A172 (cell line): ENCODE data around the gene COL19A1. TPM values are rescaled to one million over a fixed set of nuclear protein-coding genes. Genes with fewer than 3 reads are reported as not detected.
A peak's percentile ranks its signal among the peaks of the same experiment; 100 is the strongest.

Source experiments
- DNase-seq: peaks from one replicate; pipeline ENCODE4 v3.0.0-alpha.2; 2015; ENCODE audit warnings: low spot score
- total RNA-seq: library from RNA; depleted of rRNA; stranded (reverse); fragments of >200 nt; shearing (Covaris generic); gene quantifications from 2 replicates; pipeline ENCODE4 v1.2.3, GENCODE V29; 2014

Gene COL19A1
- total RNA-seq, 1 experiment from 2014 or later = not detected

DNA sequence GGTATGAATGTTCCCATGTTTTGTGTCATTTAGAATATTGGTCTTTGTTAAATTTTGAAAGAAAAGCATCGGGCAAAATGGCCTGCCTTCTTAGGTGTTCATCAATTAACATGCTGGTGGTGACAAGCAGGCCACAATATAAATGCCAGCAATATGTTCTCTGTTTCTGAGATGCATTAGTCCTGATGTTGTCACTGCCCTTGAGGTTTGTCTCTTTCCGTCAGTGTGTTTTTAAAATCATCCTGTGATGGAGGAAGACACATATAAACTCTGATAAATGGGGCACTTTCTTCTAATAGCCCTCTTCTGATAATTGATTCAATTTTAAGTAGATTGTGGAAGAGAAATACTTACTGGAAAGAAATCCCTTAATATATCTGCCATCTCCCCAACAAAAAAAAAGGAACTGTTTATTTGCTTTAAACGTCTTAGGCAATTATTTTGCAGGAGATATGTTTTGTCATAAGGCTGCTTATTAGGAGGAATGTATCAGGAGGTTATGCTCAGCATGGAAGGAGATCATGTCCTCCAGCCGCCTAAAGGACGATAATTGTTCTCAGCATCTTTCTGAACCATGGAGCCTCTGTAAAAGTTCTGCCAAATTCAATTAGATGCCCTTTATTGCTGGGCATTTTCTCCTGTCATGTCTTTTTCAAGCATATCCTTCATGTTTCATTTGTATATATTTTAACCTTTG is 302.5 kb downstream of the COL19A1 start:
- DNase-seq = no peak

DNA sequence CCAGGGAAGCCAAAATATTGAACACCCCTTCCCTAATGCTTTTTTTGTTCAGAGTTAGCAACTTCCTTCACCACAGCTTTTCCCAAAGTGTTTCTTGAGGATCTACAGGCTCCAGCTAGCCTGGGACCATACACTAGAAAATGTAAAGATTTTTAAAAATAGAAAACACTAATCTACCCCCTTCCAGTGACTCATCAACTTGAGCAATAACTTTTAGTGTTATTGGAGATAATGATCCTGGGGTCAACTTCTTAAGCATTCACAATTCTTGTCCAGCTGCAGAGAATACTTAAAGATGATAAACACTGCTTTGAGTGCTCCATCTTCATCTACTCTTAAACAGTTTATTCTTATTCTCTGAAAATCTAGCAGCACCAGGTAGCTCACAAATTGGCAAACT is 304.9 kb downstream of the COL19A1 start:
- DNase-seq = no peak

DNA sequence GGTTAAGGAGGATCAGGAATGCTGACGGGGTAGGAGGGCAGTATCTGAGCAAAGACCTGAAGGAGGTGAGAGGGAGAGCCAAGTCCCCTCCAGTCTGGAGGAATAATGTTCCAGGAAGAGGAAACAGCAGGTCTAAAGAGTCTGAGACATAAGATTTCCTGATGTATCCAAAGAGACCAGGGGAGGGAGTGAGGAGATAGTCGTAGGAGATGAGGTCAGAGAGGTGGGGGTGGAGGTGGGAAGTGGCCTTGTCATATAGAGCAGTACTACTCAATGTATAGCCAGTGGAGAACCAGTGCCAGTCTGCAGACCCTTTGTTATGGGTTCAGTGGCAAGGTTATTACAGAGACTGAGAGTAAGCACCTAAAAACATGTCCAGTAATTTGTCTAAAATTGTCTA is 305.9 kb downstream of the COL19A1 start:
- no peak for DNase-seq

GRCh38 chr6:70175770-70176169 is 309.4 kb downstream of the COL19A1 start:
- no peak for DNase-seq

DNA sequence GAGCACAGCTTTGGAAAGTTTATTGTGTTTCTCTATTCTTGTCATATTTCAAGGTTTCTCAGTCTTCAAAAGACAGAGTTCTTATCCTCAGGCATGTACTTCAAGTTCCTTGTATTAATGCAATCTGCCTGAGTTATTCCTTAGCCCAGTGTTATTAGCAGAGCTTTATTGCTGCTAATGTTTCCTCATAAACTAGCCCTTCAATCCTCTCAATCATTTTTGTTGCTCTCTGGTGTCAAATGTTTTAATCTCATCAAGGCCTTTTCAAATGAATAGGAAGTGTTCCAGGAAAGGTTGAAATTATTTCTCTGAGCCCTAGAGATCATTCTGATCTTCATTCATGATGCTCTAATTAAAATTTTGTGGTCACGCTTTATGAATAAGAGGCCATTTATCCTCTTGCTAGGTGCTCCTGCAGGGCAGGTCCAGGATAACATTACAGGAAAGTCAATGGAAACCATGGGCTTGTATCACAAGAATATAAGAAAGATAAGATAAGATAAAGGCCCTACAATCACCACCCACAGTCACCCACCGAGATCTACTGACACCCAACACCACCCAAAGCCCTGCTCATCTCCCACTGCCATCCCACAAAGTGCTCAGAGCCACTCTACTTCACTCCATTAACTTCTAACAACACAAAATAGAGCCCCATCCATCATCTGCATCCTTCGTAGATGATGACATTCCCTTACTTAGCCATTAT is 310.6 kb downstream of the COL19A1 start:
- DNase-seq = no peak

DNA sequence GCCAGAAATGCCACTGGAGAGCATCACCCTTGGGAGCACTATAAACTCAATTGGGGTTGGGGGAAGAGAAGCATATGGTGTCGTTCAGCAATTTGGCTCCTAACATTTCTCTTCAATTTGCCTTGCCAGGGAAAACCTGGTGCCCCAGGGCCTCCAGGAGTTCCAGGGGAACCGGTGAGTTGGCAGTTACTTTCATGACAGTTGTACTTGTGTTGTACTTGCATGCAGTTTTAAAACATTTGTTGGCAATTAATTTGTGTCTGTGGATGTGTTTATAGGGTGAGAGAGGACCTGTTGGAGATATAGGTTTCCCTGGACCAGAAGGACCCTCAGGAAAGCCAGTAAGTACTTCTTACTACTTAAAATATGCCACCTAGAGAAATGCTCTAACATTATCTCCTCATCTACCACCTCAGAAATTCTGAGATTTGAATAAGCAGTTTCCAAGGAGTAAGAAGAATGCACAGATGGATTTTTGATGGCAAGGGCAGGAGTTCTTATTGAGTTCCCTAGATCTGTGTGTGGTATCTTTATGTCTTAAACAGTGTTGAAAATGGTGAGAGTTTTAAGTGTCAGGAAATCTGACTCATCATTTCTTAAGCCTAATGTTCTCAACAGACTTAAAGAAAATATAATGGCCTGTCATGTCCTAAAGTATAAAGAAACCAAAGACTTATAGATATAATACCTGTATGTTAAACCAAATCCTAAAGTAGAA is 314.0 kb downstream of the COL19A1 start:
- no peak for DNase-seq

DNA sequence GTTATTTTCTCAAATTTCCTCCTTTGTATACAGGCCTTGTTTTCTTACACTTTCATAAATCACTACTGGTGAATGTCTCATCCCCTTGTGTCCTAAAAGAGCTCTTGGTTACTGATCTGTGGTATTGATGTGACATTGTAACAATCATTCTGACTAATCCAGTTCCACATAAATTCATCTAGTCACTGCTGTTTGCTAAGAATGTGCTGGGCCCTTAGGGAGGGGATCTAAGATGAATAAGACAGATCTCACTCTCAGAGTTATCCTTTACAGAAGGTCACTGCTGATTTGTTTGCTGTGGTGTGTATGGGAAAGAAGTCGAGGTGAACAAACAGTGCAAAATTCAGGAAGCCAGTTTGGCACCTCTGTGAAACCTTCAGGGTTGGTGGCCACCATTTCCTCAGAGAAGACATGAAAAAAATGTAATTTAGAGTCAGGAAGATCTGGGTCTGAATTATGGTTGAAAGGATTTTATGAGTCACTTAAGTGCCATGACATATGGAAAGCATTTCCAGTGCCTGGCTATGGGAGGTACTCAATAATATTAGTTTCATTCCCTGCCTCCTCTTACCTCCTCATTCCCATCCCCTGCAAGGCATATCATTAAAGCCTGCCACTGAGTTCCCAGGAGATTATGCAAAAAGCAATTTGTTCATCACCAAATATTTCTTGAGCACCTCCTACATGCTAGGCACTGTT is 314.7 kb downstream of the COL19A1 start:
- no peak for DNase-seq

GRCh38 chr6:70183538-70183937 is 317.2 kb downstream of the COL19A1 start:
- no peak for DNase-seq

GRCh38 chr6:70184723-70185122 is 318.4 kb downstream of the COL19A1 start:
- no peak for DNase-seq

- DNase-seq = no peak
Observed at GRCh38 chr6:70186461-70186860, 320.1 kb downstream of the COL19A1 start.

DNA sequence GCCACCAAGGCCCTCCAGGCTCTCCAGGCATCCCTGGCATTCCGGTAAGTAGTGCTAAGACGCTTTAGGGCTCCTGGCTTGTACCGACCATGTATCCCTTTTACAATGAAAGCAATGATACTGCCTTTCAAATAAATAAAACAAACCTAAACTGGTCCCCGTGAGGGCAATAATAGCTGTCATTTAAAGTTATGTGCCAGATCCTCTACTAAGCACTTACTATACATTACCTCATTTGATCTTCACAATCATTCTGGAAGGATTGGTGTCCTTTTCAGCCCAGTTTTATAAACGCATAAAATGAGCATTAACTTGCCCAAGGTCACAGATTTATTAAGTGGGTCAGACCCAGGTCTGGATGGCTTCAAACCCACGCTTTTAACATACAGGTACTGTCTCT is 321.8 kb downstream of the COL19A1 start:
- no peak for DNase-seq

GRCh38 chr6:70194421-70194820 is 328.1 kb downstream of the COL19A1 start:
- no peak for DNase-seq

DNA sequence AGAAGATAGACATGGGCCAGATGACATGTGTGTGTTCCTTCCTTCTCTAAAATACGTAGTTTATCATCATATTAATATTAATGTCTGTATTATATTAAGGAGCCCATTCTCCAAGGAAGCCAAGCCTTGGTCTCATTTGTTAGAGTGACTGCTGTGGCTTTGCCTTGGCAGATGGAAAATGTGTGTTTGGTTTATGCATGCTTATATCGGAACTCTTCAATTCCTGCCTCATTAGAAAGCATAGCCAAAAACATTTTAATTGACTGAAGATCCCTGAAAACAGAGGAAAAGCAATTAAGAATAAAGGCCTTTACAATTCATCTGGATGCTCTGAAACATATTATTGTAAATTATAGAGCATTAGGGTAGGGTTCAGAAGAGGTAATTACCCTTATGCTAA is 330.2 kb downstream of the COL19A1 start:
- no peak for DNase-seq

DNA sequence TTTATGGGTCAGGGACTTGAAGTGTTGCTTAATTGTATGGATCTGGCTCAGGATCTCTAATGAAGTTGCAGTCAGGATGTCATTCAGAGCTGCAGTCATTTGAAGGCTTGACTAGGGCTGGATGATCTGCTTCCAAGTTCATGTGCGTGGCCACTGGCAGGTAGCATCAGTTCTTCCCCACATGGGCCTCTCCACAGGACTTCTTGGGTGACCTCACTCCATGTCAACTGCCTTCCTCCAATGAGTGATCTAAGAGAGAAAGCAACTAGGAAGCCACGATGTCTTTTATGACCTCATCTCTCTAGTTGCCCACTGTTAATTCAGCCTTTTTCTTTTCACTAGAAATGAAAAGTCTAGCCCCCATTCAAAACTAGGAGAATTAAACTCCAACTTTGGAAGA is 332.4 kb downstream of the COL19A1 start:
- no peak for DNase-seq

DNA sequence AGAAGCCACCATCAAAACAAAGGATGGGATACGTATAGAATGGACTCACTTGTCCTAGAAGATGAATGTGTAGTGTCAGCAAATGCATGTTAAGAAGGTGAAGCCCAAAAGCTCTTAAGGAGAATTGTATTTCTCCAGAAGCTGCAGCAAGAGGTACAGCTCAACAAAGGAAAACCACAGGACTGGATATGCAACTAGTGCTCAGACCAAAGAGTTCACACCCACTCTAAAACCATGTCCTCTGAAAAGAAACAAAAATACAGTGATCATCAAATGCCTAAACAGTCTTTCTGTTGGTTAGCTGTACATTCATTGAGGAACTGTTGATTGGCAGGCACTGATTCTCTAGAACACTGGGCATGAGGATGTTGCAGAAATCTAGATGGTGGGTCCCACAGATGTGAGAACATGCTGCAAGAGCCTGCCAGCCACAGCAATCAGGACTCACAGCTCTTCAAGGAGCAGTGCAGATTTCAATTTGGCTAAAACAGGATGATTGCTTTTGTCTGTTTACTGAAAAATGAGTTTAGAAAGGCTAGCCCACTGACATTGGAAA is 342.0 kb downstream of the COL19A1 start:
- no peak for DNase-seq

DNA sequence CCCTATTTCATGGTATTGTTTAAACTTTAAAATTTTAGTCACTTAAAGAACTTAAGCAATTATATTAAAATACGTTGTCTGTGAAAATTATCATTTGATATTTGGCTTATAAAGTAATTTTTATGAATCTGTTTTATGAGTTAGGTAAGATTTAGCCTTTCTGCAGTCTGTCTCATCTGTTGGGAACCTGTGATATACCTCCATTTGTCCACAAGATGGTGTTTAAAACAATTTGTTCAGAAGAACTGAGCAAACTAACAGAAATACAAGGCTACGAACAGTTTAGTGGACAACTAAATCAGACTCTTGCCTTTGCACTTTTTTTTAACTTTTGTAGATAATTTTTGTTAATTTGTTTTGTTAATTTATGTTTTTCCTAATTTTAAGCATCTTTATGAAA is 344.1 kb downstream of the COL19A1 start:
- DNase-seq = peak; percentile 1

DNA sequence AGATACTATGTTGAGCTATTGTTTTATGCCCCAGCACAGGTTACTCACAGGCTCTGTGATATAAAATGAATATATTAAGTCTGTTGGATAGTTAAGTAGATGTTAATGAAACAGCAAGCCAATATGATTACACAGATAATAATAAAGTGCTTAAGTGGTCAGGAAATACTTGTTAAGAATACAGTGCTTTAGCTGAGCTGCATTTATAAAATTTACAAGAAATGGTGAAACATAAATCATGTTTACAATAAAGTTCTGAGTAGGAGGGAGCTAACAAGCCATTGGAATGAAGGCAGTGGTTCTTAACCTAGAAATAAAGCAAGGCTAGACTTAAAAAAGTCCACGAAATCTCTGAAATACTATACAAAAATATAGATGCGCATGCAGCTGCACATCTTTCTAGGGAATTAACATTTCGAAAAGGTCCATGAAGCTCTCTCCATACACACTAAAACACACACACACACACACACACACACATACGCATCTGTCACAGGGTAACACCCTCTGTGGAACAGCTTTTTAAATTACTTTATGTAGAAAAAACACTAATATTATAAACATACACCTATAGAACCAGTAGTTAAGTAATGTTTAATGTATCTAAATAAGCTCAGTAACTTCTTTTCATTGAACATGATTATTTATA is 349.2 kb downstream of the COL19A1 start:
- DNase-seq = no peak

- no peak for DNase-seq
Observed at GRCh38 chr6:70216767-70217166, 350.4 kb downstream of the COL19A1 start.

GRCh38 chr6:70219943-70220613 is 353.7 kb downstream of the COL19A1 start:
- DNase-seq = no peak

- DNase-seq = peak; percentile 8
Observed at GRCh38 chr6:70221025-70221714, 354.8 kb downstream of the COL19A1 start.
